ENCODE results near the gene SYNJ1.
"Not testable (repeated sequence)": the region's sequence is repeated elsewhere in the genome, so short reads cannot be mapped to it uniquely, and the experiment has no call there.

Gene SYNJ1

DNA sequence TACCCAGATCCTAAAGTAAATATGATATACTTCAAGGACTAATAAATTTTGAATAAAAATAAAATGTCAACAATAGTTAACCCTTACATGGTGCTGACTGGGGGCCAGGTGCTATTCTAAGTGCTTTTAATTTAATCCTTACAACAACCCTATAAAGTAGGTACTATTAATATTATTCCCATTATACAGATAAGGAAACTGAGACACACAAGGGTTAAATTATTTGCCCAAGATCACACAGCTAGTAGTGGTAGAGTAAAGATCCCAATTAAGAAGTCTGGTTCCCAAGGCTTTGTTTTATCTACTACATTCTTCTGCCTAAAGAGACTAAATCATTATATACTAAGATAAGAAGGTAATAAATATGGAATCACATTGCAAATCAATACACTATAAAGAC is 34.2 kb downstream of the SYNJ1 start:
- no peak for DNase-seq

DNA sequence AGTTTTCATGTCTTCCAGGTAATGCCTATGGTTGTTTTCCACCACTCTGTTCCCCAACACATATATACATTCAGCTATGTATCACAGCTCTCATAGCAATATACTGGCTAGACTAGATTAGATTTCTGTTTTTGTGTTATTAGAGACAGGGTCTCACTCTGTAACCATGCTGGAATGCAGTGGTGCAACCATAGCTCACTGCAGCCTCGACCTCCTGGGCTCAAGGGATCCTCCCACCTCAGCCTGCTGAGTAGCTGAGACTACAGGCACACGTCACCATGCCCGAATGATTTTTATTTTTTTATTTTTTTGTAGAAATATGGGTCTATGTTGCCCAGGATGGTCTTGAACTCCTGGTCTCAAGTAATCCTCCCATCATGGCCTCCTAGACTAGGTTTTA is 37.7 kb downstream of the SYNJ1 start:
- DNase-seq: no peak

DNA sequence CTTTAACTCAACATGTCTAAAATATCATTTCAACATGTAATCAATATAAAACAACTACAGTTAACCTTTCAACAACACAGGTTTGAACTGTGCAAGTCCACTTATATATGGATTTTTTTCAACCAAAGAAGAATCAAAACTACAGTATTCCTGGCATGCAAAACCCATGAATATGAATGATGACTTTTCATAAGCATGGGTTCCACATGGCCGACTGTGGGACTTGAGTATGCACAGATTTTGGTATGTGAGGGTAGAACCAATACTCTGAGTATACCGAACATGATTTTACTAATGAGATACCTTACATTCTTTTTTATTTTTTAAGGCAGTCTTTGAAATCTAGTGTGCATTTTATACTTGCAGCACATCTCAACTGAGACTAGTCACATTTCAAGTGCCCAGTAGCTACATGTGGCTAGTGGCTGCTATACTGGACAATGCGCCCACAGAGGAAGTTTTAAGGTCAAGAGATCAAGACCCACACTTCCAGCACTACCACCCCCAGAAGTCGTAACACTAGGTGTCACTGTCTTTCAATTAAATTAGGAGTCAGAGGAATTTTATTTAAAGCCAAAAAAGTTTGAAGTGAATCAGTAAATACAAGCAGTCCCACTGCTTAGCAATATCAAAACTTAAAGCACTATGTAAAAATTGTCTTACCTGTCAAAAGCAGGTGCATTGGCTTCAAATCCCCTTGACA is 40.0 kb downstream of the SYNJ1 start:
- DNase-seq: no peak

DNA sequence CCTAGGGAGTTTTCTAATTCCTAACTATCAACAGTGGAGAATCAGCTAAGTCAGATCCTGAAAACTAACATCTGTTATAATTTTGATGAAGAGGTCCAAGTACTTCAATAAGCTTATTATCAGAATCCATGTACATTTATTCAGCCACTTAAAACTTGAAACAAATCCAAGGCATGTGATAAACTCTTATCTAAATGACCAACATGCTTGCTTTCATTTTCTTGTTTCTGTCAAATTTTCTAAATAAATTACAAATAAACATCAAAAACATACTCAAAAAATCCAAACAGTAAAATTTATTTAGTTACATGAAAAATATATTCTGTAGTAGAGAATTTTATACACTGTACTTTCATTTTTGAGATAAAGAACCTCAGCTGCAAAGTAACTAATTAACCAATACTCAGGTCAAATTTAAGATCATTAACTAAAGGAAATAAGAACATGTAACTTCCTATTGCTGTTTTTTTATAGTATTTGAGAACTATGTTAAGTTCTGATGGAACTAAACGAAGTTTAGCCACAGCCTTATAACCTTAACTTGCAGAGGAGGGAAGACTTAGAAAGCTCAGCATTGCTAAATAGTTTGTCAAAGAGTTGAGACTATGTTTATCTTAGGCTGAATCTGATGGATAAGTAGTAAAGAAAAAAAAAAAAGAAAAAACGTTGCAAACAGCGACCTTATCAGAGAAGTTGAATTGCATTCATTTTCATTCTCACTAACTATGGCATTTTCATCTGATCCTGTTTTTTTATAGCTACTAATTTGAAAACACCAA is 44.9 kb downstream of the SYNJ1 start:
- no peak for DNase-seq

DNA sequence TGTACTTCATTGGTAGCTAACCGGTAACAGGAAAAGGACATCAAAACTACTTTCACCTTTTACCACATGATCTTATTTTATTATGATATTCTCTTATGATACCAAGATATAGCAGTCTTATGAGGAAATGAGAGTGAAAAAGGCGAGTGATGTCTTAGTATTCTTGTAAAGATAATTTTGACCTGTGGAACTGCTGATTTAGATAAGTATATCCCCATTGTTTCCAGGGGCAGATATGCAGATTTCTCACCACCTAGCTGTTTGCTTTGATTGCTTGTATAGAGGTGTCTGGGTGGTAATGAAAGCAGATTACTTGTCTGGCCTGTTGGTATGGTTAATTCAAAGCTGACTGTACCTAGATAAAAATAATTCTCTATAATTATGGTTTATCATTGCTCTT is 53.1 kb downstream of the SYNJ1 start:
- no peak for DNase-seq

DNA sequence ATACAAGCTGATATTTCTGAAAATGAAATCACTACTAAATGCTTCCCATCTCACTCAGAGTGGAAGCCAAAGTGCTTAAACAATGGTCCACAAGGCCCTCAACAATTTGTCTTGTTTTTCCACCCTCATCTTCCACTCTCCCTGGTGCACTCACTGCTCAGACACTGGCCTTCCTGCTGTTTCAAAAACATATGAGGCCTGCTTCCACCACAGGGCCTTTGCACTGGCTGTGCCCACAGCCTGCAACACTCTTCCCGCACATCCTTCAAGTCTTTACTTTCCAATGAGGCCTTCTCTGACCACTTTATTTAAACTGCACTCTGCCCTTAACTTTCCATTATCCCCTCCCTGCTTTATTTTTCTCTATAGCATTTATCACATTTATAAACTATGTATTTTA is 53.8 kb downstream of the SYNJ1 start:
- DNase-seq: no peak

DNA sequence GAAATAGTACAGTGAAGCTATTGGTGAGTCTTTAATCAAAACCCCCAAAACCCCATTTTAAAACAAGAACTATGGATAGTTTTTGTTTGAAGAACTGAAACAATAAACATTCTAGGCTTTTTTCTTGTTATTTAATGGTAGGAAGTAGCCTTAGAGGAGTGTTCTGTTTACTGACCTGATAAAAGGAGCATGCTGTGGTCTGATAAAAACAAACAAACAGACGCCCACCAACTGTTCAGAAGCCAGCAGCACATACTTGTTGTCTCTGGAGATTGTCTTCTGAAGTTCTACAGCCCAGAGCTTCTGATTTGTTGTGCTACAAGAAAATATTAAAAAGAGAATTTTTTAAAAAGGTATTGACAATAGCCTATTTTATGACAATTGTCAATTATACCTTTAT is 61.6 kb downstream of the SYNJ1 start:
- DNase-seq: no peak

DNA sequence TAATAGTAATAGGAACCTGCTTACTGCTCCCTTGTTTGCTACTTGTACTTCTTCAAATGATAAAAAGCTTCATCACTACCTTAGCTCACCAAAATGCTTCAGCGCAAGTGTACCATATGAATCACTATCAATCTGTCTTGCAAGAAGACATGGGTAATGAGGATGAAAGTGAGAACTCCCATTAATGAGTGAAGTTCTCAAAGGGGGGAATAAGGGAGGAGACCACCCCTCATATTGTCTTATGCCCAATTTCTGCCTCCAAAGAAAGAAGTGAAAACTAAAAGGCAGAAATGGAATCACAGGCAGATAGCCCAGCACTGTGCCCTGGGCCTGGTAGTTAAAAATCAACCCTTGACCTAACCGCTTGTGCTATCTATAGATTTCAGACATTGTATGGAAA is 63.7 kb downstream of the SYNJ1 start:
- not testable (repeated sequence) for DNase-seq

DNA sequence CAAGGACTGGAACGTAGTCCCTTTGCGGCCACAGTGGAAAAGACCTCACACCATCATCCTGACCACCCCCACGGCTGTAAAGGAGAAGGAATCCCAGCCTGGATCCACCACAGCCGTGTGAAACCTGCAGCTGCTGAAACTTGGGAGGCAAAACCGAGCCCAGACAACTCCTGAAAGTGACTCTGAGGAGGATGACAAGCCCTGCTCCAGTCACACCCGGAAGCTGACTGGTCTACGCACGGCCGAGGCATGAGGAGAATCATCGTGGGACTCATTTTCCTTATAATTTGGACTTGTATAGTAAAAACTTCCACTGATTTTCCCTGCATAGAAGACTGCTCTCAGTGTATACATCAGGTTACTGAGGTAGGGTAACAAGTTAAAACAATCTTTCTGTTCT is 65.8 kb downstream of the SYNJ1 start:
- DNase-seq: not testable (repeated sequence)

DNA sequence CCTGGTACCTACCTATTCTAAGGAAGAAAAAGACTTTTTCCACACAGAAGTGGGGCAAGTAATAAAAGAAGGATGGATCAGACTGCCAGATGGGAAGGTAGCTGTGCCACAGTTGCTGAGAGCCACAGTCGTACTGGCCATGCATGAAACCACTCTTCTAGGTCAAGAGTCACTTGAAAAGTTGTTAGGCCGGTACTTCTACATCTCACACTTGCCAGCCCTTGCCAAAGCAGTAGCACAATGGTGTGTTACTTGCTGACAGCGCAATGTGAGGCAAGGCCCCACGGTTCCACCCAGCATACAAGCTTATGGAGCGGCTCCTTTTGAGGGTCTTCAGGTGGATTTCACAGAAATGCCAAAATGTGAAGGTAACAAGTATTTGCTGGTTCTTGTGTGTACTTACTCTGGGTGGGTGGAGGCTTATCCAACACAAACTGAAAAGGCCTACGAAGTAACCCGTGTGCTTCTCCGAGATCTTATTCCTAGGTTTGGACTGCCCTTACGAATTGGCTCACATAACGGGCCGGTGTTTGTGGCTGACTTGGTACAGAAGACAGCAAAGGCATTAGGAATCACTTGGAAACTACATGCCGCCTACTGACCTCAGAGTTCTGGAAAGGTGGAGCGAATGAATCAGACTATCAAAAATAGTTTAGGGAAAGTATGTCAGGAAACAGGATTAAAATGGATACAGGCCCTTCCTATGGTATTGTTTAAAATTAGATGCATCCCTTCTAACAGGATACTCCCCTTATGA is 66.6 kb downstream of the SYNJ1 start:
- DNase-seq: not testable (repeated sequence)

DNA sequence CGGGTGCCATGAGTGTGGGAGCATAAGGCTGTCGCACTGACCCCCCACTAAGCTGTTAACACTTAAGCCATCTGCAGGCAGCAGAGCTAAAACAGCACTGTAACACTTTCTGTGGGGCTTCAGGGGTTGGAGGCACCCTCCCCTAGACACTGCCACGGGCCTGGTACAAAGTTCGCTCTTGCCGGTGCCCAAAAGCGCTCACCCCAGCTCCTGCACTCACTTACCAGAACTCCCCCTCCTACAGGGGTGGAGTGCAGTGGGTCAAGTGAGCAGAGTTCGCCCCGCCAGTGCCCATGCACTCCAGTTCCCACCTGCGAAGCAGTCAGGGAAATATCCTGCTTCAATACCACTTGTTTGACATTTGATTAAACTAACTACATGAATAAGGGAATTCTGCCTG is 69.3 kb downstream of the SYNJ1 start:
- no peak for DNase-seq

DNA sequence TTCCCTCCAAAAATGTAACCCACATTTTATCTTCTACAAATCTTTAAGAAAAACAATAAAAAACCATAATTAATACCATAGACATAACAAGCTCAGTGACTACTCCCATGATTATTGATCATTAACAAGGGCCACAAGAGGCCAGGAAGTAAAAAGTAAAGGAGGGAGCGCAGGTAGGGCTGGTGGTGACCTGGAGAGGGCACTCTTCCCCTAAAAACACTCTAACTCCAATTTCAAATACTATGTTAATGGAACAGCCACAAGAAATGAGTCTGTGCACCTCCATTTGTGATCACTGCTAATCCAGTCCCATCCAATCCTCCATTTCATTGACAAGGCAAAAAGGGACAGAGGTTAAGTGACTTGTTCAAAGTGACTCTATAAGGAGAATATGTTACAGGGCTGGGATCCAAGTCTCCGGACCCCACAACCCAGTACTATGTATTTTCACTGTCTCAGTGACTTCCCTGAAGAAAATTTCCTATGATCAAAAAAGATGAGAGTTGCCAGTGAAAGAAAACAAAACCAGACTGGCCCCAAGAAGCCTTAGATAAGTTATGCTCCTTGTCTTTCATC is 74.4 kb downstream of the SYNJ1 start:
- peak in 1 of 2 experiments; percentile 43 for DNase-seq

DNA sequence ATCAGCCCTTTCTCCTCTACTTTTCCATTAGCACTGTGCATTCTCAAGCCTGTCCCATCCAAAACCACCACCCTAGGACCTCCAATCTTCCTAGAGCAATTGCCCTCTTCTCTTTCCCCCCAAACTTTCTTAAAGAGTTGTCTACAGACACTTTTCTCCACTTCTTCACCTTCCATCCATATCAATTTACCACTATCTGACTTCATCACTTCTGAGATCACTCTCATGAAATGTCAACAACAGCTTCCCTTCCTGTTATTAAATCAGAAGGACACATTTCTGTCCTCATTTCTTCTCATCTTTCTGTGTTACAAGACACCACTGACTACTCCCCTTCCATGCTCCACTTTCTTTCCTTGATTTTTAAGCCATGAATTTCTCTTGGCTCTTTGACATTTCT is 79.6 kb downstream of the SYNJ1 start:
- no peak for DNase-seq

DNA sequence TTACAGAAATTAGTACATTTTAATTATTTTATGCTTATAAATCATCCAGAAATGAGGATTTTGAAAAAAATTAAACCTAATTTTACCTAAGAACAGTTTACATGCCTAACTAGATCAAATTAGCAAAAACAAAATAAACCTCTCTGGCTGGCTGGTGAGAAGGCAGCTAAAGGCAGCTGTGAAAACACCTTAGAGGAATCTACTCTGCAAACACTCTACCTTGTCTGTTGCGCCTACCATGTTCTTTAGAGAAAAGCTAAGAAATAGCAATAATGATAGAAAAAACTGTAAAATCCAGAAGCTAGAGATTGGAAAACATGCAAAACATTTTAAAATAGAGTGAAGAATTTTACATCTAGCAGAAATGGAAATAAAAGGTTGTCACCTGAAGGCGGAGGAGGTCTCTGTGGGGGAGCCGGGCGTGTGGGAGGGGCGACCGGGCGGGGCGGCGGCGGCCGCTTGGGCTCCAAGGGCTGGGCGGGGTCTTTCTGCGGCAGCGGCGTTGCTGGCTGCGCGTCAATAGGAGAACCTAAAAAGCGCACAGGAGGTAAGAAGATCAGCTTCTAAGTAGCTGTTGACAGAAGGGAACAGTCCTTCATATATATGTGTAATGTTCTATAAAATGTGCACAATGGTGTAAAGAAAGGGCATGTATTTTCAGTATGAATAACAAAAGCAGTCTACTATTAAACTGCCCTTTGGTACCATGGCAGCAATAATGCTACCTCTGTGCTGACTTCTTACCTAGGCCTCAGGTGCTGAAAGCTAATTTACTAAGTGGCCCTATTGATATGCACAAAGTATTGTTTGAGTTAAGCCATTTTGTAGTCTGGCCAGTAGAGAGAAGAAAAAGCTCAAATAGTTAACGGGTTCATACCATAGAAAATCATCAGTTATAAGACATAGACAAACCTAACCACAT is 82.3 kb downstream of the SYNJ1 start:
- no peak for DNase-seq

DNA sequence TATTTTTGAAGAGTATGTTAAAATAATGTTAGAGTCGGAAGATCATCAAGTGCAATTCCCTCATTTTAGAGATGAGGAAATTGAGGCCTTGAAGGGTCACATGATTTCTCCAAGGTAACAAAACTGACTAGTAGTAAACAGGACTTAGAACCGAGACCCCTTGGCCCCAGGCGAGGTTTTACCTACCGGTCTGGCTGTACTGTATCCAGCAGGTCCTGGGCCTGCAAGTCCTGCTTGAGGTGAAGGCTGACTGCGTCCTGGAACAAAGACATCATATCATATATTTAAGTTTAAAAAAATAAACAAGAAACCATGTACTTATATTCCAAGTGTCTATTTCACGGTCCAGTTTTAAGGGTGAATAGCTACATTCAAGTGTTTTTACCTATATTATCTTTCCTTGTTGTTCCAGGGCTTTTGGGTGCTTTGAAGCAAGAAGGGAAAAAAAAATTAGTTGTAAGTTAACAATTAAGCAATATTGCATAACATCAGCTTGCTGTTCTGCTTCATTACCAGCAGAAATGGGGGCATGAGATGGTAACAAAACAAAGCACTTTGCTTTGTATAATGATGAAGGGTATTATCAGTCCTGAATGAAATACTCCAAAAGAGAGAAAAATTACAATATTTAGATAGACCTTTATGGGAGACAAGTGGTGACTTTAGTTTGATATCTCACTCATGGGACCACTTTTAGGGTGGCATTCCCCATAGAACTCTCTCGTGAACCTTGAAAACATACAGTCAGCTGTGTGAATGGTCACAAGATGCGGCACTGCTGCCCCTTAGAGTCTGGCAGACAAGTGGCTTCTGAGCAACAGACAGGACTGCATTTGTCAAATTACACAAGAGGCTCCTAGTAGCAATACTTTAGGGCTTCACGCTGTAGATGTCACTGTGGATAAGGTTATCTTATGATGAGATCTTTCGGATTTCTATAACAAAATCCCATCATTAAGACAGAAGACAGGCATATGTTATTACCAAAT is 85.8 kb downstream of the SYNJ1 start:
- no peak for DNase-seq

DNA sequence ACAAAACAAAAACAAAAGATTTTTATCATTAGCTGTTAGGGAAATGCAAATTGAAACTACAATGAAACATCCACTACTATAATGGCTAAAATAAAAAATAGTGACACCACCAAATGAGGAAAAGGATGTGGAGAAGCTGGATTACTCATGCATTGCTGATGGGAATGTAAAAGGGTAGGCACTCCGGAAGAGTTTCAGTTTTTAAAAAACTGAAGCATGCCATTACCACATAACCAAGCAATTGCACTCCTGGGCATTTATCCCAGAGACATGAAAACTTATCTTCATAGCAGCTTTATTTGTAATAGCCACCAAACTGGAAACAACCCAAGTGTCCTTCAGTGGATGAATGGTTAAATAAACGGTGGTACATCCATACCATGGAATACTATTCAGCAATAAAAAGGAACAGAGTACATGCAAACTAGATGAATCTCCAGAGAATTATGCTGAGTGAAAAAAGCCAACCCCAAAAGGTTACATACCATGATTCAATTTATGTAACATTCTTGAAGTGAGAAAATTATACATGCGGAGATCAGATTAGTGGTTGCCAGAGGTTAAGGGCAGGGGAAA is 101.1 kb downstream of the SYNJ1 start:
- no peak for DNase-seq

DNA sequence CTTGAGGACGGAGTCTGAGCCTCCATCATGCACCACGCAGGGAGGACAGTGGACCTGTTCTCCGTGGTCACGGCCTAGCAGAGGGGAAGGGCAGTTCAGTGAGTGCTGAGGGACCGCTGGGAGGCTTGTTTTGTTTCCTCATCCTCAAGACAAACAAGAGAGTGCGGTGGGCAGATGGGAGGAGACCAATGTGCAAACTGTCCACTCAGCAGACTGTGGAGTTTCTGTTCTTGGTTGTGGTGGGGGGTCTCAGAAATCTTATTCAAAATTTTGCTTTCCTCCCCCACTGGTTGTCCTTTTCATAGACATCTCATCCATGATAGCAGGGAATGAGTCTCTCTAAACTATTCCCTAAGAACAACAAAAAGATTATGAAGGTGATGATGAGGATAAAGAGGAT is 109.6 kb downstream of the SYNJ1 start:
- not testable (repeated sequence) for DNase-seq

DNA sequence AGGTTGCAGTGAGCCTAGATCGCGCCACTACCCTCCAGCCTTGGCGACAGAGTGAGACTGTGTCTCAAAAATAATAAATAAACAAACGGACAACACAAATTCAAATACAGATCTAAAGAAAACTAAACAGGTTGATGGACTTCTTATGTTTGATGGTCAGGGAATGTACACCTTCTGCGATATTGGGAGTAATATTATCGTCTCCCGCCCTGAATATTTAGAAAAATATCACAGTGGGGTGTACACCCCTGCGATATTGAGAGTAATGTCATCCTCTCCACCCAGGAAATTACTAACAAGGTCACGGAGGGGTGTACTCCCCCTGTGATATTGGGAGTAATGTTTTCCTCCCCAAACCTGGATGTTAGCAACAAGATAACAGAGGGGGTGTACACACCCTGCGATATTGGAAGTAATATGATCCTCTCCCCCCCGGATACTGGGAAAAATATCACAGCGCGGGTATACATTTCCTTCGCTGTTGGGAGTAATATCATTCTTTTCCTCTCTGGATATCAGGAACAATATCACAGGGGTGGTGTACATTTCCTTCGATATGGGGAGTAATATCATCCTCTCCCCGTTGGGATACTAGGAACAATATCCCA is 114.3 kb downstream of the SYNJ1 start:
- DNase-seq: no peak

DNA sequence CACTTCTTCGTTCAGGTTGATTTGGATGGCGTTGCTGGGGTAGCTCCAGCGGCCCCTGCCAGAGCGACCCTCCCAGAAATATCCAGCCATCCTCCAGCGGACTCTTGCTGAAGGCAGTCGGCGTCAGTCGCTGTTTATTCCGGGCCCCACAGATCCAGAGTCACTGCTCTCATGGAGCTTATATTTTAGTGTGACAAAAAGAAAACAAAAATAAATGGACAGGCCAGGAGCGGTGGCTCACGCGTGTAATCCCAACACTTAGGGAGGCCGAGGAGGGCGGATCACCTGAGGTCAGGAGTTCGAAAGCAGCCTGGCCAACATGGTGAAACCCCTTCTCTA is 114.8 kb downstream of the SYNJ1 start:
- DNase-seq: no peak
